PC-9 (cell line): ENCODE data around the gene SH2D5. TPM values are rescaled to one million over a fixed set of nuclear protein-coding genes. Genes with fewer than 3 reads are reported as not detected.

Experiments
- BruUV-seq: library from RNA; stranded (reverse); fragments of 400-500 nt; replicated peaks from 2 replicates; lab custom pipeline; 2021; lab: Mats Ljungman, UMichigan
- CTCF ChIA-PET: fragments of 300-600 bp; sonication (Branson Sonifier 250); formaldehyde crosslinking; loops from one replicate; lab custom pipeline; 2022; ENCODE audit warnings: antibody characterized with exemption; lab: Charles Lee
- POLR2A ChIA-PET: fragments of 300-600 bp; sonication (Branson Sonifier 250); formaldehyde crosslinking; loops from one replicate; lab custom pipeline; 2022; ENCODE audit warnings: antibody characterized with exemption; ENCODE audit not compliant: unreplicated experiment; lab: Charles Lee
- DNase-seq, 2 experiments: peaks; one replicate each; pipeline versions ENCODE4 v3.0.0 to v3.0.0-alpha.2; 2015 to 2022; ENCODE audit warnings: mixed read lengths in 1 of 2
- H2AFZ ChIP-seq: fragments of 200-600 bp; sonication (generic); 2 replicates; pipeline ENCODE4 v1.8.1; 2017; ENCODE audit warnings: antibody characterized with exemption
- H3F3A ChIP-seq: fragments of 200-600 bp; sonication (generic); 2 replicates; pipeline ENCODE4 v1.8.1; 2017; ENCODE audit warnings: antibody characterized with exemption, mild to moderate bottlenecking, low read depth; ENCODE audit not compliant: insufficient read depth
- H3K27ac ChIP-seq: fragments of 200-600 bp; sonication (generic); 2 replicates; pipeline ENCODE4 v1.6.1; 2016; ENCODE audit warnings: mixed run types
- H3K27me3 ChIP-seq: fragments of 200-600 bp; sonication (generic); 2 replicates; pipeline ENCODE4 v1.6.1; 2016; ENCODE audit warnings: low read depth, mixed run types; ENCODE audit not compliant: insufficient read depth
- H3K36me3 ChIP-seq: fragments of 200-600 bp; sonication (generic); 2 replicates; pipeline ENCODE4 v1.6.1; 2016; ENCODE audit warnings: low read depth, mixed run types
- H3K4me1 ChIP-seq: fragments of 200-600 bp; sonication (generic); replicated peaks from 2 replicates; pipeline ENCODE4 v1.6.1; 2016; ENCODE audit warnings: mixed run types; ENCODE audit not compliant: insufficient read depth
- H3K4me2 ChIP-seq: fragments of 200-600 bp; sonication (generic); 2 replicates; pipeline ENCODE4 v1.6.1; 2017; ENCODE audit warnings: mixed run types
- H3K4me3 ChIP-seq: fragments of 200-600 bp; sonication (generic); 2 replicates; pipeline ENCODE4 v1.6.1; 2016; ENCODE audit warnings: mixed run types
- H3K79me2 ChIP-seq: fragments of 200-600 bp; sonication (generic); 2 replicates; pipeline ENCODE4 v1.6.1; 2017; ENCODE audit warnings: low read depth, mixed run types
- H3K9me2 ChIP-seq: fragments of 200-600 bp; sonication (generic); 2 replicates; pipeline ENCODE4 v1.8.1; 2017; ENCODE audit warnings: mild to moderate bottlenecking; ENCODE audit not compliant: insufficient read depth
- H3K9me3 ChIP-seq: fragments of 200-600 bp; sonication (generic); 2 replicates; pipeline ENCODE4 v1.8.1; 2016; ENCODE audit warnings: low read depth; ENCODE audit not compliant: insufficient read depth
- H4K20me1 ChIP-seq: fragments of 200-600 bp; sonication (generic); 2 replicates; pipeline ENCODE4 v1.8.1; 2017; ENCODE audit not compliant: insufficient read depth
- CTCF ChIP-seq: fragments of 200-600 bp; sonication (generic); conservative IDR thresholded peaks from 2 replicates; pipeline ENCODE4 v1.6.1; 2017; ENCODE audit warnings: mixed run types, antibody characterized with exemption, mild to moderate bottlenecking, moderate library complexity
- EZH2 ChIP-seq: fragments of 200-600 bp; sonication (generic); IDR thresholded peaks from 2 replicates; pipeline ENCODE4 v1.8.0; 2017; ENCODE audit warnings: antibody characterized with exemption, low read depth
- intact Hi-C: fragments of 100-400 bp; cut with micrococcal nuclease; formaldehyde crosslinking; loops from one replicate; pipeline ENCODE4 v1.10.0; 2022; ENCODE audit not compliant: unreplicated experiment
- total RNA-seq: library from RNA; stranded (reverse); gene quantifications from 2 replicates; pipeline ENCODE4 v1.2.3, GENCODE V29; 2021

The SH2D5 gene
- total RNA-seq, 1 experiment from 2014 or later = 1.5 TPM

GRCh38 chr1:20701446-20701845 is 31.1 kb downstream of the SH2D5 start:
- no peaks in the 10 kb centered on the region for H3K27me3 ChIP-seq
- BruUV-seq = no TSS peak
- no peak overlapping the region for H3K4me2 ChIP-seq
- H3K9me2 ChIP-seq = no peaks in the 10 kb centered on the region
- no peaks in the 10 kb centered on the region for H3K36me3 ChIP-seq
- CTCF ChIA-PET = no interaction called here
- H3K27ac ChIP-seq = no peak overlapping the region
- TF ChIP-seq CTCF = no peak
- DNase-seq = no peak
- H3K79me2 ChIP-seq = no peaks in the 10 kb centered on the region
- no peaks in the 10 kb centered on the region for H3K9me3 ChIP-seq
- H3F3A ChIP-seq = no peaks in the 10 kb centered on the region; the same call in 1 of the 2 replicates
- H2AFZ ChIP-seq = no peak overlapping the region
- POLR2A ChIA-PET = interaction anchor here (0.6 kb wide), 1 partner anchor 1406 kb away, joined by 7 read pairs; no protein-coding TSS in a partner anchor
- intact Hi-C loops = no loop called here
- H4K20me1 ChIP-seq = no peaks in the 10 kb centered on the region
- peaks cover 5% of the 10 kb centered on the region; the same call in 1 of the 2 replicates for H3K4me1 ChIP-seq
- H3K4me3 ChIP-seq = no peak overlapping the region

DNA sequence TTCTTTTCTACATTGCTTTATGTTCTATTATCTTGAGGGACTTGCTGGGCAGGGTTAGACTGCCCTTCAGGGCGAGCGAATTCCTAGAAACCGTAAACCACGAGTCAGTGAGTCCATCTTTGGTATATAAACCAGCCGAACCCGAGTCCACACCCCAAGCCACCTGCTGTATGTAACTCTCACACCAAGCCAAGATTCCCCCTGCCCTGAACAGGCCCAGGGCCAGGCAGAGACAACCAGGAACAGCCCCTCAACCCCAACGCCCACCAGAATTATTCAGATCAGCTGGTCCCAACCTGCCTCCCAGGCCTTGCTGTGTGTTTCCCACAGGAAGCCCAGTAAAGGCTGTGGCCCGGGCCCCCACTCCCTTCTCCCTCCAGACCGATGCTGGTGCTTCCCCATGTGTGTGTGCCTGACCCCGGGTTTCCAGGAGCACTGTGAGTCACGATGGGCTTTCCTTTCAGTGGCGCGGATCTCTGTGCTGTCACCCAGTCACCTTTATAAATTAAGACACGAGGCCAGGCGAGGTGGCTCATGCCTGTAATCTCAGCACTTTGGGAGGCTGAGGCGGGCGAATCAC is 31.8 kb downstream of the SH2D5 start:
- POLR2A ChIA-PET = interaction anchor here (0.6 kb wide), 1 partner anchor 12 kb away, joined by 30 read pairs; no protein-coding TSS in a partner anchor

DNA sequence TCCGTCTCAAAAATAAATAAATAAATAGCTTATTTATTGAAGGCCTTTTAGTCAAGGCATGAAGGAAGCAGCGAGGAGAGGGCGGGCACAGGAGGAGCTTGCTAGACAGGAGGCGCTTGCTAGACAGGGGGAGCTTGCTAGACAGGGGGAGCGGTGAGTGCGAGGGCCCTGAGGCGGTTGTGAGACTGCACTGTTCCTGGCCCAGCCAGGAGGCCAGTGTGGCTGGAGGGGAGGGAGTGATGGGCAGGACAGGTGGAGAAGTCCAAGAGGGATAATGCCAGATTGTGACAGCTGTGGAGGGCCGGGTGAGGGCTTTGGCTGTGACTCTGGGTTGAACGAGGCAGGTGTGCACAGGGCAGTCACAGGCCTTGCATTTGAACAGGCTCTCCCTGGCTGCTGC is 32.9 kb downstream of the SH2D5 start:
- H3K4me1 ChIP-seq = peaks cover 5% of the 10 kb centered on the region; the same call in 1 of the 2 replicates
- CTCF ChIA-PET = no interaction called here
- no peak for TF ChIP-seq CTCF
- TF ChIP-seq EZH2 = no peak
- H3K4me3 ChIP-seq = no peak overlapping the region
- no peaks in the 10 kb centered on the region for H4K20me1 ChIP-seq
- H3F3A ChIP-seq = no peaks in the 10 kb centered on the region; the same call in 1 of the 2 replicates
- no peaks in the 10 kb centered on the region for H3K36me3 ChIP-seq
- H3K27me3 ChIP-seq = no peaks in the 10 kb centered on the region
- DNase-seq = peak in 1 of 2 experiments; percentile 42
- H3K9me2 ChIP-seq = no peaks in the 10 kb centered on the region
- POLR2A ChIA-PET = no interaction called here
- no peaks in the 10 kb centered on the region for H3K9me3 ChIP-seq
- no peak overlapping the region for H3K27ac ChIP-seq
- H2AFZ ChIP-seq = no peak overlapping the region
- intact Hi-C loops = loop anchor here (5.0 kb wide), 1 partner anchor 33 kb away; the partner anchor contains the start of gene SH2D5
- no peaks in the 10 kb centered on the region for H3K79me2 ChIP-seq
- no TSS peak for BruUV-seq
- no peak overlapping the region for H3K4me2 ChIP-seq

More for the DNA sequence above, 31.8 kb downstream of the SH2D5 start:
- no TSS peak for BruUV-seq
- no peak overlapping the region for H3K27ac ChIP-seq
- no peaks in the 10 kb centered on the region for H4K20me1 ChIP-seq
- H3F3A ChIP-seq = no peaks in the 10 kb centered on the region; the same call in 1 of the 2 replicates
- H3K4me2 ChIP-seq = no peak overlapping the region
- peaks cover 5% of the 10 kb centered on the region; the same call in 1 of the 2 replicates for H3K4me1 ChIP-seq
- CTCF ChIA-PET = no interaction called here
- no peaks in the 10 kb centered on the region for H3K79me2 ChIP-seq
- TF ChIP-seq EZH2 = no peak
- no peak for TF ChIP-seq CTCF
- H3K9me3 ChIP-seq = no peaks in the 10 kb centered on the region
- no peak overlapping the region for H2AFZ ChIP-seq
- H3K9me2 ChIP-seq = no peaks in the 10 kb centered on the region
- no peaks in the 10 kb centered on the region for H3K27me3 ChIP-seq
- intact Hi-C loops = no loop called here
- H3K36me3 ChIP-seq = no peaks in the 10 kb centered on the region
- no peak overlapping the region for H3K4me3 ChIP-seq
- DNase-seq = no peak
